KMS-11 (cell line): ENCODE measurements around the gene C14orf180.

Experiments
- H2AFZ ChIP-seq: fragments of 200-600 bp; sonication (generic); 2 replicates; pipeline ENCODE4 v1.6.1; 2016; ENCODE audit warnings: antibody characterized with exemption, mixed run types, low read depth
- H3K27ac ChIP-seq: fragments of 200-600 bp; sonication (generic); 2 replicates; pipeline ENCODE4 v1.6.1; 2016; ENCODE audit warnings: mild to moderate bottlenecking, mixed run types
- H3K27me3 ChIP-seq: fragments of 200-600 bp; sonication (generic); 2 replicates; pipeline ENCODE4 v1.6.1; 2017; ENCODE audit warnings: mild to moderate bottlenecking, low read depth, mixed run types, moderate library complexity; ENCODE audit not compliant: insufficient read depth
- H3K36me3 ChIP-seq: fragments of 200-600 bp; sonication (generic); 2 replicates; pipeline ENCODE4 v1.6.1; 2017; ENCODE audit warnings: mild to moderate bottlenecking, mixed run types; ENCODE audit not compliant: insufficient read depth
- H3K4me1 ChIP-seq: fragments of 200-600 bp; sonication (generic); 2 replicates; pipeline ENCODE4 v1.6.1; 2016; ENCODE audit warnings: mild to moderate bottlenecking, low read depth, mixed run types; ENCODE audit not compliant: poor library complexity, severe bottlenecking
- H3K4me2 ChIP-seq: fragments of 200-600 bp; sonication (generic); 2 replicates; pipeline ENCODE4 v1.7.0; 2016; ENCODE audit warnings: mild to moderate bottlenecking, mixed run types
- H3K4me3 ChIP-seq: fragments of 200-600 bp; sonication (generic); IDR thresholded peaks from 2 replicates; pipeline ENCODE4 v1.6.1; 2017; ENCODE audit warnings: low read depth, low read length, mixed read lengths; ENCODE audit not compliant: insufficient read depth
- H3K79me2 ChIP-seq: fragments of 200-600 bp; sonication (generic); 2 replicates; pipeline ENCODE4 v1.6.1; 2016; ENCODE audit warnings: low read depth, mixed run types; ENCODE audit not compliant: insufficient read depth
- H3K9ac ChIP-seq: fragments of 200-600 bp; sonication (generic); 2 replicates; pipeline ENCODE4 v1.6.1; 2016; ENCODE audit warnings: mild to moderate bottlenecking, mixed run types
- H4K20me1 ChIP-seq: fragments of 200-600 bp; sonication (generic); 2 replicates; pipeline ENCODE4 v1.6.1; 2016; ENCODE audit warnings: mild to moderate bottlenecking, mixed run types; ENCODE audit not compliant: insufficient read depth
- TF ChIP-seq, protein P1 (sequence below): fragments of 200-600 bp; sonication (generic); conservative IDR thresholded peaks from 2 replicates; pipeline ENCODE4 v1.6.1; 2017; ENCODE audit warnings: low read depth, mild to moderate bottlenecking, antibody characterized with exemption, low read length, moderate library complexity, mixed read lengths

The C14orf180 gene

DNA sequence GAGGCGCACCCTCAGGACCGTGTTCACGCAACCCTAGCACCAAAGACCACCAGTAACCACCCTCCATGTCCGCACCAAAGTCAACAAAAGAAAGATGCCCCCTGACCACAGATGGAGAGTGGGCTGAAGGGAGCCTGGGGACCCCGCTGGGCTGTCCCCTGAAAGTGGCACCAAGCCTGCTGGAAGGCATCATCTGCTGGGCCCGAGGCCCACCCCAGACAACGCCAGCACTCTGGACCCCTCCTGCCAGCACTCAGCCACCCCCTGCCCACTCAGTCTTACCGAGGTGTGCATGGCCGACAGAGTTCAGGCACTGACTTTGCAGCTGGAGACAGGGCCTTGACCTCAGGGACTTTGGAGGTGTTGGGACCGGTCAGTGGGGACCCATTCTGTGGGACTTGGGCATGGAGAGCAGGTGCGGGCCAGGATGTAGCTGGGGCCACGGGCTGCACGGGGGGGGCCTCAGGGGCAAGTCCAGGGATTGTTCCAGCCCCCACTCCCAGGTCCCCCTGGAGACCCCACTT, 59.4 kb downstream of the C14orf180 start:
- Histone ChIP-seq H3K79me2 (no peaks in the 10 kb centered on the region), H3K9ac (no peak overlapping the region), H3K4me1 (no peaks in the 10 kb centered on the region), H3K4me2 (no peak overlapping the region), H3K27me3 (peaks cover 27% of the 10 kb centered on the region; the same call in 1 of the 2 replicates), H3K4me3 (no peak overlapping the region), H3K36me3 (no peaks in the 10 kb centered on the region), H2AFZ (no peak overlapping the region), H3K27ac (no peak overlapping the region), H4K20me1 (no peaks in the 10 kb centered on the region)
- TF ChIP-seq, protein P1, sequence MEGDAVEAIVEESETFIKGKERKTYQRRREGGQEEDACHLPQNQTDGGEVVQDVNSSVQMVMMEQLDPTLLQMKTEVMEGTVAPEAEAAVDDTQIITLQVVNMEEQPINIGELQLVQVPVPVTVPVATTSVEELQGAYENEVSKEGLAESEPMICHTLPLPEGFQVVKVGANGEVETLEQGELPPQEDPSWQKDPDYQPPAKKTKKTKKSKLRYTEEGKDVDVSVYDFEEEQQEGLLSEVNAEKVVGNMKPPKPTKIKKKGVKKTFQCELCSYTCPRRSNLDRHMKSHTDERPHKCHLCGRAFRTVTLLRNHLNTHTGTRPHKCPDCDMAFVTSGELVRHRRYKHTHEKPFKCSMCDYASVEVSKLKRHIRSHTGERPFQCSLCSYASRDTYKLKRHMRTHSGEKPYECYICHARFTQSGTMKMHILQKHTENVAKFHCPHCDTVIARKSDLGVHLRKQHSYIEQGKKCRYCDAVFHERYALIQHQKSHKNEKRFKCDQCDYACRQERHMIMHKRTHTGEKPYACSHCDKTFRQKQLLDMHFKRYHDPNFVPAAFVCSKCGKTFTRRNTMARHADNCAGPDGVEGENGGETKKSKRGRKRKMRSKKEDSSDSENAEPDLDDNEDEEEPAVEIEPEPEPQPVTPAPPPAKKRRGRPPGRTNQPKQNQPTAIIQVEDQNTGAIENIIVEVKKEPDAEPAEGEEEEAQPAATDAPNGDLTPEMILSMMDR = no peak

DNA sequence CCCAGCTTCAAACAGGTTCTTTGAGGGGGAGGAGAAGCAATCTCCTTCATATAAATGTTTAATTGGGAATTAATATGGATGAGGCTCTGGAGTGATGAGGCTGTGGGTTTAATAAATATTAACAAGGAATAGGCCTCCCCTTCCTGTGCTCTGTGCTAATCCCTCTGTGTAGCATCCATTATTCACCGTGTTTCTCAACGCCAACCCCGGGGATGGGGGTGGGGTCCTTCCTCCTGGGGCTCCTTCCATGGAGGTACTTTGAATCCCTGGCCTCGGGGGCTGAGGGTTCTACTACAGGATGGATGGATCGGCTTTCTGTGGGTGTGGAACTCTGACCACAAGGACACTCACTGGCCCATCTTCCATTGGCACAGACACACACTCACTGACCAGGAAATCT, 59.9 kb downstream of the C14orf180 start:
- no peaks in the 10 kb centered on the region for H4K20me1 ChIP-seq
- no peak overlapping the region for H3K27ac ChIP-seq
- H3K9ac ChIP-seq = no peak overlapping the region
- H3K4me2 ChIP-seq = no peak overlapping the region
- H3K4me3 ChIP-seq = no peak overlapping the region
- TF ChIP-seq, protein P1 = no peak
- peaks cover 28% of the 10 kb centered on the region; the same call in 1 of the 2 replicates for H3K27me3 ChIP-seq
- no peaks in the 10 kb centered on the region for H3K36me3 ChIP-seq
- no peak overlapping the region for H2AFZ ChIP-seq
- H3K4me1 ChIP-seq = no peaks in the 10 kb centered on the region
- H3K79me2 ChIP-seq = no peaks in the 10 kb centered on the region
